Measurements from ENCODE around the gene TYW1.
"Not testable (repeated sequence)": the region's sequence is repeated elsewhere in the genome, so short reads cannot be mapped to it uniquely, and the experiment has no call there.

Gene TYW1

GRCh38 chr7:67045496-67045995 lies 48.9 kb downstream of the TYW1 start:
- DNase-seq (ENCODE audit: low read depth in 2 of 2), result no peak

- DNase-seq (ENCODE audit: low read depth in 2 of 2), result not testable (repeated sequence)
Observed at GRCh38 chr7:67046819-67047218, 50.2 kb downstream of the TYW1 start.

- DNase-seq (ENCODE audit: low read depth in 2 of 2), result not testable (repeated sequence)
Observed at GRCh38 chr7:67049908-67050307, 53.3 kb downstream of the TYW1 start.

GRCh38 chr7:67052161-67052560 lies 55.5 kb downstream of the TYW1 start:
- not testable (repeated sequence) for DNase-seq (ENCODE audit: low read depth in 2 of 2)

- DNase-seq (ENCODE audit: low read depth in 2 of 2), result no peak
Observed at GRCh38 chr7:67056683-67057082, 60.0 kb downstream of the TYW1 start.

GRCh38 chr7:67061321-67061720 lies 64.7 kb downstream of the TYW1 start:
- not testable (repeated sequence) for DNase-seq (ENCODE audit: low read depth in 2 of 2)

- not testable (repeated sequence) for DNase-seq (ENCODE audit: low read depth in 2 of 2)
Observed at GRCh38 chr7:67062802-67063201, 66.2 kb downstream of the TYW1 start.

- DNase-seq (ENCODE audit: low read depth in 2 of 2), result not testable (repeated sequence)
Observed at GRCh38 chr7:67066950-67067622, 70.5 kb downstream of the TYW1 start.

GRCh38 chr7:67076120-67076519 lies 79.5 kb downstream of the TYW1 start:
- DNase-seq (ENCODE audit: low read depth in 2 of 2), result not testable (repeated sequence)

GRCh38 chr7:67082880-67083279 lies 86.2 kb downstream of the TYW1 start:
- DNase-seq (ENCODE audit: low read depth in 2 of 2), result not testable (repeated sequence)

- DNase-seq (ENCODE audit: low read depth in 2 of 2), result not testable (repeated sequence)
Observed at GRCh38 chr7:67089261-67089660, 92.6 kb downstream of the TYW1 start.

GRCh38 chr7:67091053-67091452 lies 94.4 kb downstream of the TYW1 start:
- DNase-seq (ENCODE audit: low read depth in 2 of 2), result not testable (repeated sequence)

GRCh38 chr7:67098031-67098430 lies 101.4 kb downstream of the TYW1 start:
- DNase-seq (ENCODE audit: low read depth in 2 of 2), result not testable (repeated sequence)

- DNase-seq (ENCODE audit: low read depth in 2 of 2), result not testable (repeated sequence)
Observed at GRCh38 chr7:67099406-67099805, 102.8 kb downstream of the TYW1 start.

- not testable (repeated sequence) for DNase-seq (ENCODE audit: low read depth in 2 of 2)
Observed at GRCh38 chr7:67100038-67100437, 103.4 kb downstream of the TYW1 start.

GRCh38 chr7:67100956-67101361 lies 104.3 kb downstream of the TYW1 start:
- no peak for DNase-seq (ENCODE audit: low read depth in 2 of 2)

GRCh38 chr7:67104937-67105336 lies 108.3 kb downstream of the TYW1 start:
- not testable (repeated sequence) for DNase-seq (ENCODE audit: low read depth in 2 of 2)

GRCh38 chr7:67105377-67105776 lies 108.7 kb downstream of the TYW1 start:
- DNase-seq (ENCODE audit: low read depth in 2 of 2), result no peak

- not testable (repeated sequence) for DNase-seq (ENCODE audit: low read depth in 2 of 2)
Observed at GRCh38 chr7:67106255-67106654, 109.6 kb downstream of the TYW1 start.

- not testable (repeated sequence) for DNase-seq (ENCODE audit: low read depth in 2 of 2)
Observed at GRCh38 chr7:67111342-67111741, 114.7 kb downstream of the TYW1 start.

GRCh38 chr7:67114483-67115246 lies 118.0 kb downstream of the TYW1 start:
- DNase-seq (ENCODE audit: low read depth in 2 of 2), result not testable (repeated sequence)

- not testable (repeated sequence) for DNase-seq (ENCODE audit: low read depth in 2 of 2)
Observed at GRCh38 chr7:67120491-67120890, 123.9 kb downstream of the TYW1 start.

- DNase-seq (ENCODE audit: low read depth in 2 of 2), result not testable (repeated sequence)
Observed at GRCh38 chr7:67128257-67128656, 131.6 kb downstream of the TYW1 start.
